Smooth muscle cell (in vitro differentiated cells): ENCODE data around the gene MGA. TPM values are rescaled to one million over a fixed set of nuclear protein-coding genes. Genes with fewer than 3 reads are reported as not detected.

Experiments
- DNase-seq: peaks from one replicate; lab custom pipeline; 2025; ENCODE audit not compliant: unreplicated experiment; lab: John Stamatoyannopoulos, UW
- H2AFZ ChIP-seq: fragments of 200-600 bp; sonication (generic); 2 replicates; pipeline ENCODE4 v1.6.0; 2016; ENCODE audit warnings: antibody characterized with exemption, low read depth, mild to moderate bottlenecking
- H3F3A ChIP-seq: fragments of 200-600 bp; sonication (generic); 2 replicates; pipeline ENCODE4 v1.6.0; 2017; ENCODE audit warnings: antibody characterized with exemption, low read depth
- H3K27ac ChIP-seq: fragments of 200-600 bp; sonication (generic); 2 replicates; pipeline ENCODE4 v1.5.1; 2016; ENCODE audit warnings: low read depth, mild to moderate bottlenecking
- H3K27me3 ChIP-seq: fragments of 200-600 bp; sonication (generic); 2 replicates; pipeline ENCODE4 v1.6.1; 2016; ENCODE audit warnings: low read depth, mild to moderate bottlenecking
- H3K36me3 ChIP-seq: fragments of 200-600 bp; sonication (generic); 2 replicates; pipeline ENCODE4 v1.5.1; 2016; ENCODE audit warnings: low read depth
- H3K4me1 ChIP-seq: fragments of 200-600 bp; sonication (generic); 2 replicates; pipeline ENCODE4 v1.5.1; 2016; ENCODE audit warnings: low read depth
- H3K4me2 ChIP-seq: fragments of 200-600 bp; sonication (generic); 2 replicates; pipeline ENCODE4 v1.6.0; 2016; ENCODE audit warnings: mild to moderate bottlenecking
- H3K4me3 ChIP-seq: fragments of 200-600 bp; sonication (generic); 2 replicates; pipeline ENCODE4 v1.5.1; 2016; ENCODE audit warnings: mild to moderate bottlenecking
- H3K79me2 ChIP-seq: fragments of 200-600 bp; sonication (generic); 2 replicates; pipeline ENCODE4 v1.6.0; 2016; ENCODE audit warnings: low read depth, mild to moderate bottlenecking
- H3K9ac ChIP-seq: fragments of 200-600 bp; sonication (generic); 2 replicates; pipeline ENCODE4 v1.6.0; 2016; ENCODE audit warnings: low read depth
- H3K9me3 ChIP-seq: fragments of 200-600 bp; sonication (generic); replicated peaks from 2 replicates; pipeline ENCODE4 v1.5.1; 2016; ENCODE audit warnings: low read depth
- H4K20me1 ChIP-seq: fragments of 200-600 bp; sonication (generic); 2 replicates; pipeline ENCODE4 v1.6.0; 2016; ENCODE audit warnings: low read depth
- WGBS: methylation state at CpG from one replicate; pipeline ENCODE4 v1.1.7; 2016; ENCODE audit warnings: low lambda C conversion rate; 5-methylcytosine and 5-hydroxymethylcytosine counted together
- polyA plus RNA-seq: library from polyadenylated mRNA; unstranded; fragments of >200 nt; fragmentation: Nextera tagmentation; extraction: Ambion mirVana; gene quantifications from 2 replicates; pipeline ENCODE4 v1.2.1, GENCODE V29; 2016
- total RNA-seq: library from RNA; depleted of rRNA; stranded (reverse); fragments of >200 nt; gene quantifications from 2 replicates; pipeline ENCODE4 v1.2.3, GENCODE V29; 2014
- TF ChIP-seq, protein P1 (sequence below): fragments of 200-600 bp; sonication (generic); IDR thresholded peaks from 2 replicates; pipeline ENCODE4 v1.5.1; 2017; ENCODE audit warnings: borderline replicate concordance, mild to moderate bottlenecking, antibody characterized with exemption; ENCODE audit not compliant: insufficient read depth, poor library complexity, severe bottlenecking

The MGA gene
- total and polyA plus RNA-seq, 2 experiments from 2014 or later: 5.5 to 52.9 TPM

DNA sequence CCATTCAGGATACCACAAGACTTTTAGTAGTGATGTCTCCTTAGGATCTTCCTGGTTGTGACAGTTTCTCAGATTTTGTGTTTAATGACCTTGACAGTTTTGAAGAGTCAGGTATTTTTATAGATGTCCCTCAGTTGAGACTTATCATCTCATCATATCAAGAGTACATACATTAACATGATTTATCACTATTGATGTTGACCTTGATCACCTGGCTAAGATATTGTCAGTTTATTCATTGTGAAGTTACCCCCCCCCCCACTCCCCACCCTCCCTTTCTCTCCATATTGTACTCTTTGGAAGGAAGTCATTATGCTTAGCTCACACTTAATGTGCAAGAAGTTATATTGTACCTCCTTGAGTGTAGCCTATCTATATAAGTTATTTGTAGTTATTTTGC lies 42.9 kb downstream of the MGA start:
- H4K20me1 ChIP-seq: peaks cover 53% of the 10 kb centered on the region
- H3K9ac ChIP-seq: no peak overlapping the region
- H3K9me3 ChIP-seq: no peaks in the 10 kb centered on the region
- no peaks in the 10 kb centered on the region for H3K27me3 ChIP-seq
- DNase-seq: no peak
- H3F3A ChIP-seq: no peaks in the 10 kb centered on the region
- no peak overlapping the region for H3K27ac ChIP-seq
- H3K4me1 ChIP-seq: no peaks in the 10 kb centered on the region
- no peak overlapping the region for H3K4me3 ChIP-seq
- H3K4me2 ChIP-seq: no peak overlapping the region
- TF ChIP-seq, protein P1, sequence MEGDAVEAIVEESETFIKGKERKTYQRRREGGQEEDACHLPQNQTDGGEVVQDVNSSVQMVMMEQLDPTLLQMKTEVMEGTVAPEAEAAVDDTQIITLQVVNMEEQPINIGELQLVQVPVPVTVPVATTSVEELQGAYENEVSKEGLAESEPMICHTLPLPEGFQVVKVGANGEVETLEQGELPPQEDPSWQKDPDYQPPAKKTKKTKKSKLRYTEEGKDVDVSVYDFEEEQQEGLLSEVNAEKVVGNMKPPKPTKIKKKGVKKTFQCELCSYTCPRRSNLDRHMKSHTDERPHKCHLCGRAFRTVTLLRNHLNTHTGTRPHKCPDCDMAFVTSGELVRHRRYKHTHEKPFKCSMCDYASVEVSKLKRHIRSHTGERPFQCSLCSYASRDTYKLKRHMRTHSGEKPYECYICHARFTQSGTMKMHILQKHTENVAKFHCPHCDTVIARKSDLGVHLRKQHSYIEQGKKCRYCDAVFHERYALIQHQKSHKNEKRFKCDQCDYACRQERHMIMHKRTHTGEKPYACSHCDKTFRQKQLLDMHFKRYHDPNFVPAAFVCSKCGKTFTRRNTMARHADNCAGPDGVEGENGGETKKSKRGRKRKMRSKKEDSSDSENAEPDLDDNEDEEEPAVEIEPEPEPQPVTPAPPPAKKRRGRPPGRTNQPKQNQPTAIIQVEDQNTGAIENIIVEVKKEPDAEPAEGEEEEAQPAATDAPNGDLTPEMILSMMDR: no peak
- H3K79me2 ChIP-seq: peaks cover 46% of the 10 kb centered on the region
- peaks cover 7% of the 10 kb centered on the region for H3K36me3 ChIP-seq
- H2AFZ ChIP-seq: no peak overlapping the region

DNA sequence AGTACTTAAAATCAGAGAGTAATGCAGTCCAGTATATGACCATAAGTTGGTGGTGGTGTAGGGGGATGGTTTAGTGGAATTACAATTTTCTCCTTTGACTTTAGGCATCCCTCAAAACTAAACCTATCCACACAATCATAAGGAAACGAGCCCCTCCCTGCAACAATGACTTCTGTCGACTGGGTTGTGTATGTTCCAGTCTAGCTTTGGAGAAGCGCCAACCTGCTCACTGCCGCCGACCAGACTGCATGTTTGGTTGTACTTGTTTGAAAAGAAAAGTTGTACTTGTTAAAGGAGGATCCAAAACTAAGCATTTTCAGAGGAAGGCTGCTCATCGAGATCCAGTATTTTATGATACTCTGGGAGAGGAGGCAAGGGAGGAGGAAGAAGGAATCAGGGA lies 52.8 kb downstream of the MGA start:
- Histone ChIP-seq H4K20me1 (peaks cover 5% of the 10 kb centered on the region), H3K9ac (no peak overlapping the region), H3K4me3 (no peak overlapping the region), H2AFZ (no peak overlapping the region), H3K79me2 (peaks cover 2% of the 10 kb centered on the region), H3F3A (no peaks in the 10 kb centered on the region), H3K27me3 (no peaks in the 10 kb centered on the region), H3K4me1 (no peaks in the 10 kb centered on the region), H3K4me2 (no peak overlapping the region), H3K36me3 (peaks cover 15% of the 10 kb centered on the region), H3K27ac (no peak overlapping the region), H3K9me3 (no peaks in the 10 kb centered on the region)
- 95% methylated on average over 6 of the region's 6 CpGs for WGBS
- no peak for DNase-seq
- TF ChIP-seq, protein P1: no peak

DNA sequence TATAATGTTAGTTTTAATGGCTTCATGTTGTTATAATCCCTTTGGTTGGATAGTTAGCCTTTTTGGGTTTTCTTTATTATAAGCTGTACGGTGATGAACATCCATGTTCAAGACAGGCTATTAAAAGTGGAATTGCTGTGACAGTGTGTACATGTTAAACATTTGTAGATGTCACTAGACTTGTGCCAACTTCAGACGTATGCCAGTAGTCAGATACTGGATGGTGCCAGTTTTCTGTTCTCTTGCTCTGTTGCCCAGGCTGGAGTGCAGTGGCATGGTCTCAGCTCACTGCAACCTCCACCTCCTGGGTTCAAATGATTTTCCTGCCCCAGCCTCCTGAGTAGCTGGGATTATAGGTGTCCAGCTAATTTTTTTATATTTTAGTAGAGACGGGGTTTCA lies 54.1 kb downstream of the MGA start:
- TF ChIP-seq, protein P1: no peak
- 94% methylated on average over 3 of the region's 3 CpGs for whole genome bisulfite sequencing
- H3K4me2 ChIP-seq: no peak overlapping the region
- H3K4me1 ChIP-seq: no peaks in the 10 kb centered on the region
- H4K20me1 ChIP-seq: peaks cover 8% of the 10 kb centered on the region
- H3K9ac ChIP-seq: no peak overlapping the region
- no peak overlapping the region for H2AFZ ChIP-seq
- H3K9me3 ChIP-seq: no peaks in the 10 kb centered on the region
- H3K27ac ChIP-seq: no peak overlapping the region
- no peak for DNase-seq
- no peaks in the 10 kb centered on the region for H3F3A ChIP-seq
- H3K36me3 ChIP-seq: peaks cover 15% of the 10 kb centered on the region
- no peaks in the 10 kb centered on the region for H3K27me3 ChIP-seq
- no peaks in the 10 kb centered on the region for H3K79me2 ChIP-seq
- H3K4me3 ChIP-seq: no peak overlapping the region

DNA sequence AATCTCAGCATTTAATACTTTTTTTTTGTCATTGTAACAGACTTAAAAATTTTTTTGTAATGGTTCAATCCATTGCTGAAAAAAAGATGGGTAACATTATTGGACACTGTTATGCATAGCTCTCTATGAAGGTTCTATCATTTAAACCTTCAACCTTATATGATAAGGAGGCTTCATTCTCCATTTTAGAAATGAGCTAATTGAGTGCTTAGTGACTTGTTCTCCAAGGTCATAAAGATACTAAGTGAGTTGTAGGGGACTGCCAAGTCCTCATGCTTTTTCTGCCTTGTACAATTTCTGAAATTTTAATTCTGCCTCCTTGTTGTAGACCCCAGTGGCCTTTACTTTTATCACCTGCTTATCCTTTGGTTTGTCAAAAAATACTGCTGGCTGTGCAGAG lies 56.7 kb downstream of the MGA start:
- H2AFZ ChIP-seq: no peak overlapping the region
- H4K20me1 ChIP-seq: peaks cover 11% of the 10 kb centered on the region
- no peaks in the 10 kb centered on the region for H3F3A ChIP-seq
- H3K27me3 ChIP-seq: no peaks in the 10 kb centered on the region
- H3K4me3 ChIP-seq: no peak overlapping the region
- H3K36me3 ChIP-seq: peaks cover 4% of the 10 kb centered on the region
- TF ChIP-seq, protein P1: no peak
- no peak for DNase-seq
- no peak overlapping the region for H3K9ac ChIP-seq
- H3K4me1 ChIP-seq: no peaks in the 10 kb centered on the region
- no peak overlapping the region for H3K27ac ChIP-seq
- no peaks in the 10 kb centered on the region for H3K9me3 ChIP-seq
- H3K79me2 ChIP-seq: peaks cover 11% of the 10 kb centered on the region
- H3K4me2 ChIP-seq: no peak overlapping the region
